HepG2 (cell line): Measurements from ENCODE around the gene NOTCH3. TPM values are rescaled to one million over a fixed set of nuclear protein-coding genes. Genes with fewer than 3 reads are reported as not detected.

Experiments used
- ATAC-seq: fragments of 200-7000 bp; cut with Tn5 transposase; 3 replicates; pipeline ENCODE4 v1.9.1; 2020; ENCODE audit warnings: mild to moderate bottlenecking, moderate library complexity
- BruUV-seq: library from RNA; stranded (reverse); fragments of 400-500 nt; replicated peaks from 2 replicates; lab custom pipeline; 2021; lab: Mats Ljungman, UMichigan
- CTCF ChIA-PET: fragments of 300-600 bp; formaldehyde crosslinking; extraction: SDS; loops from one replicate; lab custom pipeline; 2021; ENCODE audit warnings: low total read pairs, inconsistent platforms, low intra/inter-chr PET ratio; lab: Yijun Ruan, JAX
- POLR2A ChIA-PET: fragments of 350-600 bp; sonication (Branson Sonifier 250); formaldehyde crosslinking; loops from one replicate; lab custom pipeline; 2020; ENCODE audit warnings: antibody characterized with exemption, inconsistent platforms; lab: Yijun Ruan, JAX
- DNase-seq: peaks from one replicate; pipeline ENCODE4 v3.0.0-alpha.2; 2015; ENCODE audit warnings: low spot score
- FAIRE-seq: peaks from 3 replicates; lab custom pipeline; 2011; peaks lifted over from hg19 to GRCh38; lab: Jason Lieb, UNC
- H2AFZ ChIP-seq: one replicate; pipeline ENCODE4 v1.6.1; 2011; ENCODE audit warnings: low read length, inconsistent platforms
- H3K27ac ChIP-seq: fragments of 300-600 bp; 3 replicates; pipeline ENCODE4 v1.8.0; 2011; ENCODE audit warnings: mixed run types, mild to moderate bottlenecking, mixed read lengths, low read length, inconsistent platforms; ENCODE audit not compliant: insufficient read depth; ENCODE audit errors: extremely low read length
- H3K27me3 ChIP-seq, 2 experiments: fragments of 200-600 bp in 1 of 2; 2 replicates in 1 of 2; 3 replicates in 1 of 2; pipeline versions ENCODE4 v1.6.0 to v1.8.0; 2011; ENCODE audit warnings: low read length in 2 of 2, mild to moderate bottlenecking in 2 of 2, moderate library complexity in 2 of 2, inconsistent platforms in 1 of 2; ENCODE audit not compliant: insufficient read depth in 2 of 2, control insufficient read depth in 1 of 2
- H3K36me3 ChIP-seq, 2 experiments: fragments of 200-600 bp in 1 of 2; replicated peaks in 1 of 2; 2 replicates in 1 of 2; 3 replicates in 1 of 2; pipeline versions ENCODE4 v1.5.1 to v1.8.0; 2011; ENCODE audit warnings: low read length in 2 of 2, inconsistent platforms in 1 of 2; ENCODE audit not compliant: insufficient read depth in 2 of 2, control insufficient read depth in 1 of 2
- H3K4me1 ChIP-seq: 2 replicates; pipeline ENCODE4 v1.5.1; 2012; ENCODE audit warnings: low read length, inconsistent platforms; ENCODE audit not compliant: insufficient read depth
- H3K4me2 ChIP-seq: 2 replicates; pipeline ENCODE4 v1.6.0; 2011; ENCODE audit warnings: low read depth, low read length, inconsistent platforms
- H3K4me3 ChIP-seq, 3 experiments: fragments of 200-600 bp in 1 of 3; sonication (generic), shearing (Covaris generic) in 1 of 3; replicated peaks in 1 of 3; 2 replicates each; pipeline ENCODE4 v1.5.1; 2011 to 2016; ENCODE audit warnings: low read length in 3 of 3, inconsistent platforms in 2 of 3, low read depth in 2 of 3, mild to moderate bottlenecking in 2 of 3, control low read depth in 1 of 3, mixed read lengths in 1 of 3; ENCODE audit not compliant: insufficient read depth in 1 of 3
- H3K79me2 ChIP-seq: one replicate; pipeline ENCODE4 v1.6.1; 2011; ENCODE audit warnings: low read length, inconsistent platforms; ENCODE audit not compliant: insufficient read depth
- H3K9ac ChIP-seq: 2 replicates; pipeline ENCODE4 v1.6.0; 2011; ENCODE audit warnings: mild to moderate bottlenecking, low read depth, low read length, inconsistent platforms; ENCODE audit not compliant: insufficient read depth
- H3K9me3 ChIP-seq: 2 replicates; pipeline ENCODE4 v1.5.1; 2012; ENCODE audit warnings: mild to moderate bottlenecking, low read length
- H4K20me1 ChIP-seq: 2 replicates; pipeline ENCODE4 v1.6.0; 2011; ENCODE audit warnings: inconsistent platforms, mild to moderate bottlenecking, low read length, moderate library complexity; ENCODE audit not compliant: insufficient read depth
- CBX5 ChIP-seq: sonication (generic); formaldehyde crosslinking; IDR thresholded peaks from 2 replicates; pipeline ENCODE4 v1.4.0; 2020; ENCODE audit warnings: missing genetic modification reagents, borderline replicate concordance
- CREB1 ChIP-seq, 2 experiments: fragments of 450-650 bp in 1 of 2; IDR thresholded peaks; 2 replicates each; pipeline ENCODE4 v1.6.1; 2016 to 2017; ENCODE audit warnings: control low read depth in 1 of 2, mild to moderate bottlenecking in 1 of 2, missing compliant biosample characterization in 1 of 2, missing genetic modification characterization in 1 of 2
- FOXA1 ChIP-seq, 2 experiments: fragments of 450-650 bp in 1 of 2; sonication (generic) in 1 of 2; formaldehyde crosslinking in 1 of 2; IDR thresholded peaks; 2 replicates each; pipeline versions ENCODE4 v1.4.0 to v1.6.1; 2016 to 2020; ENCODE audit warnings: missing genetic modification reagents in 1 of 2
- HNRNPLL ChIP-seq: fragments of 200-400 bp; formaldehyde crosslinking; IDR thresholded peaks from 2 replicates; pipeline ENCODE4 v1.6.1; 2017; ENCODE audit warnings: mild to moderate bottlenecking, low read depth, low read length; ENCODE audit not compliant: poor library complexity, severe bottlenecking
- HOXA3 ChIP-seq: sonication (generic); formaldehyde crosslinking; IDR thresholded peaks from 2 replicates; pipeline ENCODE4 v1.5.0; 2020; ENCODE audit warnings: missing genetic modification reagents
- MTERF4 ChIP-seq: sonication (generic); formaldehyde crosslinking; IDR thresholded peaks from 2 replicates; pipeline ENCODE4 v1.8.0; 2023; ENCODE audit warnings: mild to moderate bottlenecking, missing genetic modification reagents
- NR2F1 ChIP-seq, 2 experiments: fragments of 450-650 bp in 1 of 2; formaldehyde crosslinking in 1 of 2; IDR thresholded peaks; 2 replicates each; pipeline versions ENCODE4 v1.5.0 to v1.6.1; 2016 to 2020; ENCODE audit warnings: mild to moderate bottlenecking in 1 of 2, missing compliant biosample characterization in 1 of 2, missing genetic modification reagents in 1 of 2, moderate library complexity in 1 of 2
- POLR2AphosphoS2 ChIP-seq: IDR thresholded peaks from 2 replicates; pipeline ENCODE4 v1.6.1; 2011; ENCODE audit warnings: low read depth, low read length, improper control_type of control experiment
- RCOR2 ChIP-seq: IDR thresholded peaks from 2 replicates; pipeline ENCODE4 v1.6.1; 2016; ENCODE audit warnings: missing biosample characterization, missing genetic modification reagents
- SAFB2 ChIP-seq: sonication (generic); formaldehyde crosslinking; IDR thresholded peaks from 2 replicates; pipeline ENCODE4 v1.5.1; 2020; ENCODE audit warnings: missing genetic modification reagents, low read depth, mild to moderate bottlenecking, borderline replicate concordance
- SMARCC2 ChIP-seq: fragments of 450-650 bp; IDR thresholded peaks from 2 replicates; pipeline ENCODE4 v1.6.1; 2017; ENCODE audit warnings: antibody characterized with exemption, mild to moderate bottlenecking
- ZBTB21 ChIP-seq: sonication (generic); formaldehyde crosslinking; IDR thresholded peaks from 2 replicates; pipeline ENCODE4 v1.4.0; 2020; ENCODE audit warnings: missing genetic modification reagents
- ZNF362 ChIP-seq: sonication (generic); formaldehyde crosslinking; IDR thresholded peaks from 2 replicates; pipeline ENCODE4 v1.4.0; 2020; ENCODE audit warnings: missing genetic modification reagents, mild to moderate bottlenecking, borderline replicate concordance
- WGBS: methylation state at CpG from one replicate; pipeline ENCODE4 v1.1.6; 2017; ENCODE audit warnings: low lambda C conversion rate; 5-methylcytosine and 5-hydroxymethylcytosine counted together
- in situ Hi-C: cut with HindIII; loops from 2 replicates; pipeline ENCODE4 v1.10.0; 2017; ENCODE audit warnings: low pct_unique_long_range_greater_than_20kb; ENCODE audit not compliant: extremely low pct_ligation_motif_present
- intact Hi-C: fragments of 100-400 bp; cut with micrococcal nuclease; formaldehyde crosslinking; loops from one replicate; pipeline ENCODE4 v1.10.0; 2022; ENCODE audit not compliant: unreplicated experiment
- polyA plus RNA-seq, 8 experiments: library from polyadenylated mRNA; depleted of rRNA in 3 of 8; stranded (reverse) in 7 of 8; unstranded in 1 of 8; fragments of >200 nt; fragmentation: Illumina TruSeq in 4 of 8; extraction: Trizol in 4 of 8; gene quantifications; 2 replicates each; pipeline versions ENCODE4 v1.2.1 to v1.2.3, GENCODE V29; 2011 to 2016; ENCODE audit warnings: low read depth in 4 of 8, missing spikeins in 1 of 8, mixed read lengths in 1 of 8; ENCODE audit not compliant: insufficient read depth in 1 of 8
- total RNA-seq, 5 experiments: library from RNA; depleted of rRNA; stranded (reverse); fragments of >200 nt; fragmentation: Illumina TruSeq; extraction: Trizol; gene quantifications; 2 replicates each; pipeline ENCODE4 v1.2.3, GENCODE V29; 2016; ENCODE audit warnings: low read depth in 1 of 5

The NOTCH3 gene
- total and polyA plus RNA-seq, 2 of the 13 experiments (the other 11 are each of a cell fraction or from before 2014, with no cell fraction given): 0.09 to 0.28 TPM

- no TSS peak for BruUV-seq
- in situ Hi-C loops: no loop called here
- DNase-seq (peak; percentile 59), FAIRE-seq (no peak), ATAC-seq (peak; percentile 34; the same call in 2 of the 3 replicates)
- ChIA-PET CTCF (no interaction called here), POLR2A (interaction anchor here (0.7 to 1.1 kb wide), 2 partner anchors 10 to 121 kb away, joined by 3 read pairs; no protein-coding TSS in a partner anchor)
- Histone ChIP-seq H3K4me1 (0 out of 2 replicates have a peak, but pooled peaks cover 10% of the 10 kb centered on the region), H3K79me2 (no peaks in the 10 kb centered on the region), H3K4me2 (peak overlapping the region; percentile 45; the same call in 1 of the 2 replicates), H3K9ac (no peak overlapping the region), H3K27me3 (peaks cover 0 to 3% of the 10 kb centered on the region in 2 experiments; a peak in 2 of 5 replicates), H2AFZ (no peak overlapping the region), H3K27ac (no peak overlapping the region), H3K36me3 (no peaks in the 10 kb centered on the region), H4K20me1 (no peaks in the 10 kb centered on the region), H3K4me3 (no peak overlapping the region), H3K9me3 (no peaks in the 10 kb centered on the region)
- intact Hi-C loops: no loop called here
- 0% methylated on average over 7 of the region's 7 CpGs for WGBS
- TF ChIP-seq ZBTB21 (CRISPR knock-in tag) (no peak), RCOR2 (no peak), CBX5 (CRISPR knock-in tag) (no peak), MTERF4 (CRISPR knock-in tag) (no peak), FOXA1 (IDR thresholded peaks at IDR 0.05) (no peak), FOXA1 (CRISPR knock-in tag; IDR thresholded peaks at IDR 0.05) (no peak), ZNF362 (CRISPR knock-in tag) (peak; percentile 34; the same call in 1 of the 2 replicates), SAFB2 (CRISPR knock-in tag) (no peak), SMARCC2 (no peak), POLR2AphosphoS2 (no peak), HOXA3 (CRISPR knock-in tag) (no peak), NR2F1 (CRISPR knock-in tag; IDR thresholded peaks at IDR 0.05) (no peak), HNRNPLL (no peak), CREB1 (IDR thresholded peaks at IDR 0.05) (no peak), CREB1 (CRISPR knock-in tag; IDR thresholded peaks at IDR 0.05) (no peak)
Measured at GRCh38 chr19:15216363-15216762, 15.6 kb upstream of the NOTCH3 start.
